Lower leg skin (tissue), 4 donors: ENCODE data around the gene GPR31. TPM values are rescaled to one million over a fixed set of nuclear protein-coding genes. Genes with fewer than 3 reads are reported as not detected.
A peak's percentile ranks its signal among the peaks of the same experiment; 100 is the strongest.

ENCODE experiments used
- DNase-seq, 2 donors: peaks; one replicate each; pipeline ENCODE4 v3.0.0-alpha.2; 2019; ENCODE audit warnings: low spot score in 2 of 2
- H3K4me3 ChIP-seq: fragments of 200-600 bp; sonication (generic); 2 replicates; pipeline ENCODE4 v1.5.1; 2017; ENCODE audit warnings: mild to moderate bottlenecking, low read depth; ENCODE audit not compliant: poor library complexity, severe bottlenecking
- POLR2A ChIP-seq, 2 donors: fragments of 450-650 bp; IDR thresholded peaks; one replicate each; pipeline ENCODE4 v1.6.1; 2016 to 2017; ENCODE audit warnings: antibody characterized with exemption in 2 of 2, mild to moderate bottlenecking in 1 of 2, moderate library complexity in 1 of 2
- WGBS, 2 donors: methylation state at CpG; one replicate each; pipeline ENCODE4 v1.1.5; 2018; 5-methylcytosine and 5-hydroxymethylcytosine counted together
- intact Hi-C: fragments of 100-400 bp; cut with DNase I; formaldehyde crosslinking; loops from one replicate; pipeline ENCODE4 v1.15.0; 2023; ENCODE audit warnings: low total_unique reads
- total RNA-seq, 4 donors: library from RNA; depleted of rRNA; stranded (reverse); fragments of >200 nt; gene quantifications; one replicate each; pipeline ENCODE4 v1.1.0, GENCODE V29; 2016
- TF ChIP-seq, protein P1 (sequence below), 3 donors: fragments of 450-650 bp; IDR thresholded peaks; one replicate each; pipeline ENCODE4 v1.5.1; 2016; ENCODE audit warnings: antibody characterized with exemption in 3 of 3, mild to moderate bottlenecking in 3 of 3, moderate library complexity in 2 of 3

The GPR31 gene
- total RNA-seq, 4 donors from 2014 or later: not detected

DNA sequence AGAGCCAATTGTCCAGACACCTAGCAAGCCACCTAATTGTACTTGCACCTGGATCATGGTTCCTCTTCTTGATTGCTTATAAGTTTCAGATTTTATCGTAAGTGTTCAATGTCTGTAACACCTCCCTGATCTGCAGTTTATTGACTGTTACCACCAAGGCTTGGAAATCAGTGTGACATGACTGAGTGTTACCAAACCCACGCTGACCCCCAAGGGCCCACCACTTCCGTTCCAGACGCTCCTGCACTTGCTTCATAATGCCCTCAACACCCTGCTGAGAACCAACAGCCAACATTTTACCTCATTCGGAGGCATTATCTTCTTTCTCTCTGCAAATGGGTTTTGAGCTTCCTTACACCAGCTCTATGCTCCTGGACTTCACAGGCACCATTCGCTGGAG, 28.6 kb downstream of the GPR31 start:
- no peak overlapping the region for H3K4me3 ChIP-seq
- WGBS, 2 donors: 66 to 71% methylated on average over 6 of the region's 6 CpGs
- TF ChIP-seq, protein P1, sequence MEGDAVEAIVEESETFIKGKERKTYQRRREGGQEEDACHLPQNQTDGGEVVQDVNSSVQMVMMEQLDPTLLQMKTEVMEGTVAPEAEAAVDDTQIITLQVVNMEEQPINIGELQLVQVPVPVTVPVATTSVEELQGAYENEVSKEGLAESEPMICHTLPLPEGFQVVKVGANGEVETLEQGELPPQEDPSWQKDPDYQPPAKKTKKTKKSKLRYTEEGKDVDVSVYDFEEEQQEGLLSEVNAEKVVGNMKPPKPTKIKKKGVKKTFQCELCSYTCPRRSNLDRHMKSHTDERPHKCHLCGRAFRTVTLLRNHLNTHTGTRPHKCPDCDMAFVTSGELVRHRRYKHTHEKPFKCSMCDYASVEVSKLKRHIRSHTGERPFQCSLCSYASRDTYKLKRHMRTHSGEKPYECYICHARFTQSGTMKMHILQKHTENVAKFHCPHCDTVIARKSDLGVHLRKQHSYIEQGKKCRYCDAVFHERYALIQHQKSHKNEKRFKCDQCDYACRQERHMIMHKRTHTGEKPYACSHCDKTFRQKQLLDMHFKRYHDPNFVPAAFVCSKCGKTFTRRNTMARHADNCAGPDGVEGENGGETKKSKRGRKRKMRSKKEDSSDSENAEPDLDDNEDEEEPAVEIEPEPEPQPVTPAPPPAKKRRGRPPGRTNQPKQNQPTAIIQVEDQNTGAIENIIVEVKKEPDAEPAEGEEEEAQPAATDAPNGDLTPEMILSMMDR (IDR thresholded peaks at IDR 0.05): no peak
- TF ChIP-seq POLR2A (IDR thresholded peaks at IDR 0.05): no peak

DNA sequence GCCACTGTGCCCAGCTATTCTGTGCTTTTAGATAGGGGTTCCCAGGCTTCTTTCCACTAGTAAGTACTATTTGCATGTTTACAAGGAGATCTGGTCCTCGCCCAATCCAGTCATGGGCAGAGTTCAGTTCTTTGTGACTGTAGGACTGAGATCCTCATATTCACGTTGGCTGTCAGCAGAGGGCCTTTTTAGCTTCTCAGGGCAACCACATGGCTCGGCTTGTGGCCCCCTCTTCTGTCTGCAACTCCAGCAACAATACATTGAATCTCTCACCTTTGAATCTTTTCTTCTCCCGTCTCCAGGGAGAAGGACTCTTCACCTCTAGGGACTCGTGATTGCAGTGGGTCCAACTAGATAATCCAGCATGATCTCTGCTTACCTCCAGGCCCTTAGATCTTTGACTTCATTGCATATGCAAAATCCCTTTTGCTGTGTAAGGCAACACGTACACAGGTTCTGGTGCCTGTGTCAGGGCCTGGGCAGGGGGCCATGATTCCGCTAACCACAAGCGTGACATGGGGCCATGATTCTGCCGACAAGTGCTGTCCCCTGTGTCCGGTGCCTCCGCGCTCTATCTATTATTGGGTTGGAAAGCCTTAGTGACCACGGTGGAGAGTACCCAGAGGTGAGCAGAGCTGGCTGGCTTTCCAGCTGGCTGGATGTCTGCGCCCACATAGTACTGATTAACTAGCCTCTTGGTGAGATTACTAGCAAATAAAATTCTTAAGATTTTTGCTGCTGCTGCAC, 29.8 kb downstream of the GPR31 start:
- TF ChIP-seq POLR2A (IDR thresholded peaks at IDR 0.05): no peak
- TF ChIP-seq, protein P1 (IDR thresholded peaks at IDR 0.05): no peak
- no peak for DNase-seq
- H3K4me3 ChIP-seq: no peak overlapping the region
- WGBS, 2 donors: 89 to 92% methylated on average over 14 of the region's 14 CpGs
- intact Hi-C loops: no loop called here

More for the DNA sequence above, 28.6 kb downstream of the GPR31 start:
- no peak for DNase-seq
- intact Hi-C loops: no loop called here

DNA sequence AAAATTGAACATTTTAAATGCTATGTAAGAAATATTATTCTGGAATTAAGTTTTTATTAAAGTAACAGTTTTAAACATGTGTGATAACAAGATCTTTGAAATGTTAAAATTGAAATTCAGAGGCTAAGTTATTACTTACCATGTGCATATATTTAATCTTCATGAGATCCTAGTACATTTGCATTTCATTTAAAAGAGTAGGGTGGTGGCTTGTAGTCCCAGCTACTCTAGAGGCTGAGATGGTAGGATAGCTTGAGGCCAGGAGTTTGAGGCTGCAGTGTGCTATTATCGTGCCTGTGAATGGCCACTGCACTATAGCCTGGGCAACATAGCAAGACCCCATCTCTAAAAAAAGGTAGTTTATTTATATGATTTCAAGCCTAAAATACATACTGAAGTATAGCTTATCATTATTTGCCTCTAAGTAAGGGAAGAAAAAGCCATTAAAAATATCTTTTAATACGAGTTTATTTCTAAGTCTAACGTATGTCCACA, 31.9 kb downstream of the GPR31 start:
- 87 to 88% methylated on average over 3 of the region's 3 CpGs for WGBS, 2 donors
- intact Hi-C loops: no loop called here
- H3K4me3 ChIP-seq: no peak overlapping the region
- TF ChIP-seq POLR2A (IDR thresholded peaks at IDR 0.05): no peak
- TF ChIP-seq, protein P1 (IDR thresholded peaks at IDR 0.05): no peak
- DNase-seq: peak in 1 of 2 donors; percentile 9

DNA sequence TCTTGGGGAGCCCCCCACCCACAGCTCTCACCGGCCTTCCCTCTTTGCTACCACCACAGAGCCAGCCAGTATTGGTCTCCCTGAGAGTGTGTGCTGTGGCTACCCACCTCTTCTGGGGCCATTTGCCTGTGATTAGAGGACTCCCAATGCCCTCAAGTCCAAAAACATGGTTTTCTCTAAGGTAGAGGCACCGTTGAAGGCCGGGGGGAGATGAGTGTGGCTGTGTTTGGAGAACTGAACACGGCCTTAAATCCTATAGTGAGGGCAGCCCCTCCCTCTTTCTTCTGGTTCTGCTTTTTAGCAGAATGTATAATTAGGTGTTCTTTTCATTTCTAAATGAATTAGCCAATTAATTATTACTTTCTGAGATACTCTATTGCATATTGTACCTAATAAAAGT, 32.4 kb downstream of the GPR31 start:
- peak in 1 of 2 donors; percentile 69 for DNase-seq
- intact Hi-C loops: no loop called here
- no peak overlapping the region for H3K4me3 ChIP-seq
- TF ChIP-seq POLR2A (IDR thresholded peaks at IDR 0.05): no peak
- TF ChIP-seq, protein P1 (IDR thresholded peaks at IDR 0.05): no peak
- 80 to 84% methylated on average over 4 of the region's 4 CpGs for WGBS, 2 donors

DNA sequence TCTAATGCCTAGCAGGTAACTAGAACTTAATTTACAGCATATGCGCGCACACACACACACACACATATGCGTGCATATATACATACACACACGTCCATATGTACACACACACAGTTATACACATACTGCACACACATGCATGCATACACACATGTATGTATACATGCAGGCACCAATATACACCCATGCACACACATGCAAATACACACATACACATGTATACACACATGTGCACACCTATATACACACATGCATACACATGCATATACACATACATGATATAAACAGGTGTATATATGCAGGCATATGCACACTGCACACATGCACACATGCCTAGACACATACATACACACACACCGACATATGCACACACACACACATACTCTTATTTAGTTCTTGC, 33.0 kb downstream of the GPR31 start:
- no peak for TF ChIP-seq POLR2A (IDR thresholded peaks at IDR 0.05)
- TF ChIP-seq, protein P1 (IDR thresholded peaks at IDR 0.05): no peak
- intact Hi-C loops: no loop called here
- no peak overlapping the region for H3K4me3 ChIP-seq
- 85 to 89% methylated on average over 5 of the region's 5 CpGs for WGBS, 2 donors
- no peak for DNase-seq
